GM12874 (cell line): ENCODE data around the gene NTRK3.

ENCODE experiments used
- TF ChIP-seq, protein P1 (sequence below): IDR thresholded peaks from 2 replicates; pipeline ENCODE4 v1.5.1; 2011; ENCODE audit warnings: low read depth, mild to moderate bottlenecking, control low read depth, low read length, moderate library complexity; ENCODE audit not compliant: insufficient read depth

The NTRK3 gene

DNA sequence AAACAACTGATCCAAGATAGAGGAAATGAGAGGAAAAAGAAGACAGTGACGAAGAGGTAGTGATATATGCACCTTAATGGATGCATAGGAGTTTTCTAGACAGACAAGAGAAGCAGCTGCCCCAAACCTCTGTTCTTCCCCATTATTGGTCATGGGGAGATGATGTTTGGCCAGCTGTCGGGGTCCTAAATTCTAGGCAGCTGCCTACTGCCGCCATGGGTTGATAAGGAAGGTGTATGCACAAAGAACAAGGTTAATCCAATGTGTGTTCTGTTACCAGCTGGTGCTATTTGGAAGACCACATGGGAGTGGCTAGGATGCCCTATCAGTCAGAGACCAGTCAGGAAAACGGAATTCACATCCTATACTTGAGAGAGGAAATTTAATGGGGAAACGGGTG is 47.4 kb downstream of the NTRK3 start:
- TF ChIP-seq, protein P1, sequence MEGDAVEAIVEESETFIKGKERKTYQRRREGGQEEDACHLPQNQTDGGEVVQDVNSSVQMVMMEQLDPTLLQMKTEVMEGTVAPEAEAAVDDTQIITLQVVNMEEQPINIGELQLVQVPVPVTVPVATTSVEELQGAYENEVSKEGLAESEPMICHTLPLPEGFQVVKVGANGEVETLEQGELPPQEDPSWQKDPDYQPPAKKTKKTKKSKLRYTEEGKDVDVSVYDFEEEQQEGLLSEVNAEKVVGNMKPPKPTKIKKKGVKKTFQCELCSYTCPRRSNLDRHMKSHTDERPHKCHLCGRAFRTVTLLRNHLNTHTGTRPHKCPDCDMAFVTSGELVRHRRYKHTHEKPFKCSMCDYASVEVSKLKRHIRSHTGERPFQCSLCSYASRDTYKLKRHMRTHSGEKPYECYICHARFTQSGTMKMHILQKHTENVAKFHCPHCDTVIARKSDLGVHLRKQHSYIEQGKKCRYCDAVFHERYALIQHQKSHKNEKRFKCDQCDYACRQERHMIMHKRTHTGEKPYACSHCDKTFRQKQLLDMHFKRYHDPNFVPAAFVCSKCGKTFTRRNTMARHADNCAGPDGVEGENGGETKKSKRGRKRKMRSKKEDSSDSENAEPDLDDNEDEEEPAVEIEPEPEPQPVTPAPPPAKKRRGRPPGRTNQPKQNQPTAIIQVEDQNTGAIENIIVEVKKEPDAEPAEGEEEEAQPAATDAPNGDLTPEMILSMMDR = no peak

- TF ChIP-seq, protein P1 = no peak
Observed at GRCh38 chr15:88208396-88208795, 48.1 kb downstream of the NTRK3 start.

- TF ChIP-seq, protein P1 = no peak
Observed at GRCh38 chr15:88207565-88207964, 49.0 kb downstream of the NTRK3 start.

DNA sequence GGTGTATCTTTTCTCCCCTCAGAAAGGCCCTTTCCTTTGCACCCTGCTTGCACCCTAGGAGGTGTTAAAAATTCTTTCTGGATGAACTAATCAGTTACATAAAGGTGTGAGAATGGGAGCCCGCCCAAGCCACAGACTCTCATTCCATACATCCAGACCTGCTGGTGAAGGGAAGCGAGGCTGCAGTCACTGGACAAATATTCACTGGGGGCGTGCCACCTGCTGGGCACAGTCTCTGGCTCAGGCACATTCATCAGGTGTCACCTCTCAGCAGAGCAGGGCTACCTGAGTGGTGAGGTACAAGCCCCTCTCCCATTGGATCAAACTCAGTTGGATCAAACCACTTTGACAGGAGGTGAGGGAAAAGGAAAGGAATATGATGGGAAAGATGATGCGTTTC is 52.0 kb downstream of the NTRK3 start:
- TF ChIP-seq, protein P1 = no peak

- TF ChIP-seq, protein P1 = no peak
Observed at GRCh38 chr15:88202231-88202630, 54.3 kb downstream of the NTRK3 start.

GRCh38 chr15:88201207-88201606 is 55.3 kb downstream of the NTRK3 start:
- TF ChIP-seq, protein P1 = no peak

DNA sequence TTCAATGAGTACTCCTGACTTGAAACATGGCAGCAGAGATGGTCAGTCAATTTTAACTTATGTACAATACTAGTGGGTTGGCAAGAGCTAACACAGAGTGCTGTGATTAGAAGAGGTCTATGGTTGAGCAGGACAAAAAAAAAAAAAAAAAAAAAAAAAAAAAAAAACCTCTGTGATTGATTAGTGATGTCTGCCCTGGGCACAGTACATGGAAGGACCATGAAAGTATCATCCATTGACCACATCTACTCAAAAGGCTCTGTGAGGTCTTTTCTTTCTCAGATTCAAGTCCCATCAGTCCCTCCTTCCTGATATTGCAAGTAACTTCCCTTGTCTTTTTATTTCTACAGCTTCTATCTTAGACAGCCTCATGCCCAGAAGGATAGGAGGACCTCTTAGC is 59.6 kb downstream of the NTRK3 start:
- TF ChIP-seq, protein P1 = no peak

- TF ChIP-seq, protein P1 = no peak
Observed at GRCh38 chr15:88194162-88194561, 62.4 kb downstream of the NTRK3 start.
